ENCODE measurements around the gene SPINDOC.

DNA sequence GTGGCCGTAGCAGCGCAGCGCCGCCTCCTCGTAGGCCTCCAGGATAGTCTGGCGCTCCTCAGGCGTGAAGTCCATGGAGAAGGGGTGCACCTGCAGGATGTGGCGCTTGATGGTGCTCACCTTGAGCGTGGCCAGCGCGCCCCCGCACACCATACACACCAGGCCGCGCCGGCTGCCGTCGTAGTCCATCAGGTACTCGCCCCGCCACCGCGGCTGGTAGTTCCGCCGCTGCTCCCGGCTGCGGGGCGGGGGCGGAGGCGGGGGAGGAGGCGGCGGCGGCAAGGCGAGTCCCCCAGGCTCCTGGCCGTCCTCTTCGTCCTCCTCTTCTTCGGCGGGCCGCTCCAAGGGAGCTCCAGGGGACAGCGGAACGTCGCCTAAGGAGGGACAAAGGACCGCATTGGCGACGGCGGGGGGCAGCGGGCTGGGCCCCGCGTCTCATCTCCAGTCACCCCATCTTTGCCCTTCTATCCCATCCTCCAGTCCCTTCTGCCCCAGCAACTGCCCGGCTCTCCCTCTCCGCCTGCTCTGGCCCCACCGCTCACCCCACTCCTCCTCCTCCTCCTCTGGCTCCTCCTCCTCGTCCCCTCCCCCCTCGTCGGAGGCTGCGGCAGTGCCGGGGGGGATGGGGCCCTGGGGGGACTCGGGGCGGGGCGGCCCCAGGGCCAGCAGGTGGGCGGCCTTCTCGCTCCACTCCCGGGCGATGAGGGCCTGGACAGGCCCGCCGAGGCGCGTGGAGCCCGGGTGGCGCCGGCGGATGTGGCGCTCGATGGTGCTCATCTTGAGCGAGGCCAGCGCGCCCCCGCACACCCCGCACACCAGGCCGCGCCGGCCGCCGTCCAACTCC is 49.5 kb upstream of the SPINDOC start:
- TF ChIP-seq CTCF (IDR thresholded peaks at IDR 0.05 in 2 of 3, conservative IDR thresholded peaks at IDR 0.05 in 1 of 3; ENCODE audit: insufficient read depth in 2 of 3, low read depth in 1 of 3, low read length in 3 of 3) (no peak), SIN3A (IDR thresholded peaks at IDR 0.05; ENCODE audit: borderline replicate concordance in 2 of 2, control insufficient read depth in 1 of 2, low read depth in 2 of 2, low read length in 2 of 2) (no peak), ELF2 (CRISPR knock-in tag; IDR thresholded peaks at IDR 0.05) (no peak), BHLHE40 (IDR thresholded peaks at IDR 0.05; ENCODE audit: low read length) (no peak), E4F1 (CRISPR knock-in tag; IDR thresholded peaks at IDR 0.05; ENCODE audit: borderline replicate concordance) (no peak), RAD21 (CRISPR knock-in tag; conservative IDR thresholded peaks at IDR 0.05 in 1 of 2, IDR thresholded peaks at IDR 0.05 in 1 of 2) (no peak), EZH2 (IDR thresholded peaks at IDR 0.05; ENCODE audit: borderline replicate concordance, low read depth, low read length) (no peak), E2F4 (CRISPR knock-in tag; IDR thresholded peaks at IDR 0.05; ENCODE audit: low read depth) (no peak), SMAD3 (CRISPR knock-in tag; conservative IDR thresholded peaks at IDR 0.05) (no peak), ZNF197 (CRISPR knock-in tag; IDR thresholded peaks at IDR 0.05; ENCODE audit: low read depth) (no peak)

Data from K562 (cell line).